Caco-2 (cell line): Measurements from ENCODE around the gene LRP1. TPM values are rescaled to one million over a fixed set of nuclear protein-coding genes. Genes with fewer than 3 reads are reported as not detected.

Experiments used
- BruUV-seq: library from RNA; stranded (reverse); fragments of 400-500 nt; replicated peaks from 2 replicates; lab custom pipeline; 2021; lab: Mats Ljungman, UMichigan
- CTCF ChIA-PET: fragments of 300-600 bp; sonication (Branson Sonifier 250); formaldehyde crosslinking; loops from one replicate; lab custom pipeline; 2022; ENCODE audit warnings: antibody characterized with exemption; lab: Charles Lee
- POLR2A ChIA-PET: fragments of 300-600 bp; sonication (Branson Sonifier 250); formaldehyde crosslinking; loops from one replicate; lab custom pipeline; 2022; ENCODE audit warnings: antibody characterized with exemption; lab: Charles Lee
- DNase-seq, 2 experiments: peaks; one replicate each; pipeline versions ENCODE4 v3.0.0 to v3.0.0-alpha.2; 2020 to 2022
- H3K27me3 ChIP-seq: replicated peaks from 2 replicates; pipeline ENCODE4 v1.6.0; 2011; ENCODE audit warnings: low read length; ENCODE audit not compliant: control insufficient read depth, insufficient read depth
- H3K36me3 ChIP-seq: 2 replicates; pipeline ENCODE4 v1.5.1; 2011; ENCODE audit warnings: low read length; ENCODE audit not compliant: control insufficient read depth, insufficient read depth
- H3K4me1 ChIP-seq: fragments of 250-450 bp; sonication (Bioruptor Pico); 2 replicates; pipeline ENCODE4 v1.5.1; 2020; ENCODE audit warnings: mild to moderate bottlenecking
- H3K4me3 ChIP-seq: 2 replicates; pipeline ENCODE4 v1.5.1; 2011; ENCODE audit warnings: low read depth, mild to moderate bottlenecking, control low read depth, low read length
- H3K9me3 ChIP-seq: fragments of 250-450 bp; sonication (Bioruptor Pico); 2 replicates; pipeline ENCODE4 v1.5.1; 2020; ENCODE audit warnings: mild to moderate bottlenecking, moderate library complexity
- H3K27ac Mint-ChIP-seq: one replicate; pipeline ENCODE4 v1.8.0; 2022; ENCODE audit warnings: mixed read lengths; ENCODE audit not compliant: unreplicated experiment
- H3K27me3 Mint-ChIP-seq: one replicate; pipeline ENCODE4 v1.8.0; 2022; ENCODE audit warnings: mixed read lengths; ENCODE audit not compliant: insufficient read depth, unreplicated experiment
- H3K36me3 Mint-ChIP-seq: one replicate; pipeline ENCODE4 v1.8.0; 2022; ENCODE audit warnings: mild to moderate bottlenecking, mixed read lengths; ENCODE audit not compliant: insufficient read depth, unreplicated experiment
- H3K4me1 Mint-ChIP-seq: one replicate; pipeline ENCODE4 v1.8.0; 2022; ENCODE audit warnings: low read depth, mixed read lengths; ENCODE audit not compliant: unreplicated experiment
- H3K4me3 Mint-ChIP-seq: one replicate; pipeline ENCODE4 v1.8.0; 2022; ENCODE audit warnings: mild to moderate bottlenecking, moderate library complexity, mixed read lengths; ENCODE audit not compliant: unreplicated experiment
- H3K9me3 Mint-ChIP-seq: one replicate; pipeline ENCODE4 v1.8.0; 2022; ENCODE audit warnings: mixed read lengths; ENCODE audit not compliant: unreplicated experiment
- intact Hi-C: fragments of 100-400 bp; cut with micrococcal nuclease; formaldehyde crosslinking; loops from one replicate; pipeline ENCODE4 v1.10.0; 2022; ENCODE audit not compliant: unreplicated experiment
- total RNA-seq: library from RNA; stranded (reverse); gene quantifications from 2 replicates; pipeline ENCODE4 v1.2.3, GENCODE V29; 2022
- TF ChIP-seq, protein P1 (sequence below), 2 experiments: fragments of 200-600 bp in 1 of 2; IDR thresholded peaks; 1 replicate in 1 of 2; 2 replicates in 1 of 2; pipeline versions ENCODE4 v1.5.1 to v1.8.0; 2011 to 2022; ENCODE audit warnings: antibody characterized with exemption in 1 of 2, control low read depth in 1 of 2, inconsistent platforms in 1 of 2, low read depth in 1 of 2, low read length in 1 of 2, mild to moderate bottlenecking in 1 of 2, moderate library complexity in 1 of 2; ENCODE audit not compliant: insufficient read depth in 1 of 2, severe bottlenecking in 1 of 2, unreplicated experiment in 1 of 2

The LRP1 gene
- total RNA-seq, 1 experiment from 2014 or later, result 111 TPM

DNA sequence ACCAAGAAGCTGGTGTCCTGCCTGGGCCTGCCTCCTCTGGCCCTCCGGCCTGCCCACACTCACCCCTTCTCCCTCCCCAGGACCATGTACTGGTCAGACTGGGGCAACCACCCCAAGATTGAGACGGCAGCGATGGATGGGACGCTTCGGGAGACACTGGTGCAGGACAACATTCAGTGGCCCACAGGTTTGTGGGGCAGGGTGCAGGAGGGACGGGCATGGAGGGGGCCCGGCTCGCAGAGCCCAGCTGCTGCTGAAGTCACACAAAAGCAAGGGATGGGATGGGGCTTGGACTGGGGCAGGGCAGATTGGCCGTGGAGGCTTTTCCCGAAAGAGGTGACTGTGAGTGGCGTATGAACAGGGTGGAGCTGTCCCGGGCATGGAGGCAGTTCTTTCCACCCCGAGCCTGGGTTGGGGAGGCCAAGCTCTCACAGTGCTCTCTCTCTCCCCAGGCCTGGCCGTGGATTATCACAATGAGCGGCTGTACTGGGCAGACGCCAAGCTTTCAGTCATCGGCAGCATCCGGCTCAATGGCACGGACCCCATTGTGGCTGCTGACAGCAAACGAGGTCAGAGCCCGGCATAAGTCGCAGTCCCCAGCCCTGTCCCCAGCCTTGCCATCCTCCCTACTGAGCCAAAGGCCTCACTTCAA, 80.5 kb downstream of the LRP1 start:
- peaks cover under 1% of the 10 kb centered on the region for H3K36me3 ChIP-seq
- POLR2A ChIA-PET, result no interaction called here
- H3K4me3 Mint-ChIP-seq, result no peak overlapping the region
- CTCF ChIA-PET, result interaction anchor here (1.5 kb wide), 1 partner anchor 34 kb away, joined by 3 read pairs; no protein-coding TSS in a partner anchor
- TF ChIP-seq, protein P1, sequence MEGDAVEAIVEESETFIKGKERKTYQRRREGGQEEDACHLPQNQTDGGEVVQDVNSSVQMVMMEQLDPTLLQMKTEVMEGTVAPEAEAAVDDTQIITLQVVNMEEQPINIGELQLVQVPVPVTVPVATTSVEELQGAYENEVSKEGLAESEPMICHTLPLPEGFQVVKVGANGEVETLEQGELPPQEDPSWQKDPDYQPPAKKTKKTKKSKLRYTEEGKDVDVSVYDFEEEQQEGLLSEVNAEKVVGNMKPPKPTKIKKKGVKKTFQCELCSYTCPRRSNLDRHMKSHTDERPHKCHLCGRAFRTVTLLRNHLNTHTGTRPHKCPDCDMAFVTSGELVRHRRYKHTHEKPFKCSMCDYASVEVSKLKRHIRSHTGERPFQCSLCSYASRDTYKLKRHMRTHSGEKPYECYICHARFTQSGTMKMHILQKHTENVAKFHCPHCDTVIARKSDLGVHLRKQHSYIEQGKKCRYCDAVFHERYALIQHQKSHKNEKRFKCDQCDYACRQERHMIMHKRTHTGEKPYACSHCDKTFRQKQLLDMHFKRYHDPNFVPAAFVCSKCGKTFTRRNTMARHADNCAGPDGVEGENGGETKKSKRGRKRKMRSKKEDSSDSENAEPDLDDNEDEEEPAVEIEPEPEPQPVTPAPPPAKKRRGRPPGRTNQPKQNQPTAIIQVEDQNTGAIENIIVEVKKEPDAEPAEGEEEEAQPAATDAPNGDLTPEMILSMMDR (IDR thresholded peaks at IDR 0.05; ENCODE audit: insufficient read depth in 1 of 2, low read depth in 1 of 2, low read length in 1 of 2, severe bottlenecking in 1 of 2, unreplicated experiment in 1 of 2), result no peak
- no peaks in the 10 kb centered on the region for H3K27me3 ChIP-seq
- DNase-seq, result no peak
- peaks cover 42% of the 10 kb centered on the region for H3K36me3 Mint-ChIP-seq
- BruUV-seq, result no TSS peak
- H3K9me3 ChIP-seq, result no peaks in the 10 kb centered on the region
- H3K27ac Mint-ChIP-seq, result no peak overlapping the region
- intact Hi-C loops, result no loop called here
- no peaks in the 10 kb centered on the region for H3K27me3 Mint-ChIP-seq
- H3K4me3 ChIP-seq, result no peak overlapping the region
- no peaks in the 10 kb centered on the region for H3K4me1 Mint-ChIP-seq
- H3K9me3 Mint-ChIP-seq, result no peaks in the 10 kb centered on the region
- H3K4me1 ChIP-seq, result peaks cover 4% of the 10 kb centered on the region

DNA sequence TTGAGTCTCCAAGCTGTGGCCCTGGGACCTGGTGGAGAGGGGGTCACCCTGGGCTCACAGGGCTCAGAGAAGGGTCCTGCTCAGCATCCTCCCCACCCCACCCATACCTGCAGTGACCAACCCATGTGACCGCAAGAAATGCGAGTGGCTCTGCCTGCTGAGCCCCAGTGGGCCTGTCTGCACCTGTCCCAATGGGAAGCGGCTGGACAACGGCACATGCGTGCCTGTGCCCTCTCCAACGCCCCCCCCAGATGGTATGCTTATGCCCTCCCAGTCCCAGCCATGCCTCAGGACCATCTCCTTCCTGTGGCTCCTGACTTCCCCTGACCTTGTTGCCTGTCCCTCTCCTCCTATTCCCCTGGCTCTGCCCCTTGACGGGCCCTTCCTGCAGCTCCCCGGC, 81.6 kb downstream of the LRP1 start:
- Histone ChIP-seq H3K4me1 (peaks cover 10% of the 10 kb centered on the region), H3K9me3 (no peaks in the 10 kb centered on the region), H3K4me3 (no peak overlapping the region), H3K27me3 (no peaks in the 10 kb centered on the region), H3K36me3 (no peaks in the 10 kb centered on the region; the same call in none of the 2 replicates)
- BruUV-seq, result no TSS peak
- peaks cover 11% of the 10 kb centered on the region for H3K4me1 Mint-ChIP-seq
- peaks cover 3% of the 10 kb centered on the region for H3K27me3 Mint-ChIP-seq
- peaks cover 44% of the 10 kb centered on the region for H3K36me3 Mint-ChIP-seq
- H3K4me3 Mint-ChIP-seq, result no peak overlapping the region
- intact Hi-C loops, result no loop called here
- ChIA-PET POLR2A (no interaction called here), CTCF (no interaction called here)
- H3K9me3 Mint-ChIP-seq, result no peaks in the 10 kb centered on the region
- no peak for DNase-seq
- no peak overlapping the region for H3K27ac Mint-ChIP-seq
- TF ChIP-seq, protein P1 (IDR thresholded peaks at IDR 0.05; ENCODE audit: insufficient read depth in 1 of 2, low read depth in 1 of 2, low read length in 1 of 2, severe bottlenecking in 1 of 2, unreplicated experiment in 1 of 2), result no peak

DNA sequence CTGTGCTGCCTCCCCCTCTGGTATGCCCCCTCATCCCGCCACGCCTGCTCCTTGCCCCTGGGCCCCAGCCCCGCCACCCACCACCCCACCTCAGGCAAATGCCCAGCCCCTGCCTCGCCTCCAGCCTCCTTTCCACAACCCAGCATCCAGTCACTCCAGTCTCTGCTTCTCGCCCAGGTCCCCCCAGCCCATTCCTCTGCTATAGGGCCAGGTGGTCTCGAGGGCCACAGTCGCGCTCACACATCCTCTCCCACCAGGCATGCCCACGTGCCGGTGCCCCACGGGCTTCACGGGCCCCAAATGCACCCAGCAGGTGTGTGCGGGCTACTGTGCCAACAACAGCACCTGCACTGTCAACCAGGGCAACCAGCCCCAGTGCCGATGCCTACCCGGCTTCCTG, 82.2 kb downstream of the LRP1 start:
- ChIA-PET CTCF (no interaction called here), POLR2A (no interaction called here)
- Mint-ChIP-seq H3K4me1 (peaks cover 15% of the 10 kb centered on the region), H3K36me3 (peaks cover 47% of the 10 kb centered on the region), H3K27me3 (peaks cover 7% of the 10 kb centered on the region), H3K27ac (no peak overlapping the region), H3K4me3 (no peak overlapping the region), H3K9me3 (no peaks in the 10 kb centered on the region)
- Histone ChIP-seq H3K36me3 (no peaks in the 10 kb centered on the region; the same call in none of the 2 replicates), H3K4me3 (no peak overlapping the region), H3K4me1 (peaks cover 12% of the 10 kb centered on the region), H3K9me3 (no peaks in the 10 kb centered on the region), H3K27me3 (peaks cover 3% of the 10 kb centered on the region; the same call in 1 of the 2 replicates)
- no TSS peak for BruUV-seq
- no peak for DNase-seq
- intact Hi-C loops, result no loop called here
- TF ChIP-seq, protein P1 (IDR thresholded peaks at IDR 0.05; ENCODE audit: insufficient read depth in 1 of 2, low read depth in 1 of 2, low read length in 1 of 2, severe bottlenecking in 1 of 2, unreplicated experiment in 1 of 2), result no peak
